Common myeloid progenitor, CD34-positive (primary cell): ENCODE data around the gene SNIP1. TPM values are rescaled to one million over a fixed set of nuclear protein-coding genes. Genes with fewer than 3 reads are reported as not detected.
A peak's percentile ranks its signal among the peaks of the same experiment; 100 is the strongest.

Experiments used
- CTCF ChIA-PET: fragments of 350-600 bp; sonication (Branson Sonifier 250); formaldehyde crosslinking; loops from one replicate; lab custom pipeline; 2021; ENCODE audit warnings: antibody characterized with exemption; lab: Charles Lee
- POLR2A ChIA-PET: fragments of 350-600 bp; sonication (Branson Sonifier 250); formaldehyde crosslinking; loops from one replicate; lab custom pipeline; 2021; ENCODE audit warnings: antibody characterized with exemption; lab: Charles Lee
- DNase-seq, 3 donors: peaks; one replicate each; pipeline versions ENCODE4 v3.0.0 to v3.0.0-alpha.2; 2013
- H3K27ac ChIP-seq, 2 experiments: 1 replicate in 1 of 2; 2 replicates in 1 of 2; pipeline ENCODE4 v1.7.0; 2013; ENCODE audit warnings: inconsistent platforms in 2 of 2, low read length in 2 of 2, mild to moderate bottlenecking in 2 of 2, low read depth in 1 of 2, moderate library complexity in 1 of 2; ENCODE audit not compliant: severe bottlenecking in 2 of 2, insufficient read depth in 1 of 2, poor library complexity in 1 of 2
- H3K27me3 ChIP-seq, 5 experiments: replicated peaks in 2 of 5; 1 replicate in 3 of 5; 2 replicates in 2 of 5; pipeline versions ENCODE4 v1.6.1 to v1.7.0; 2013; ENCODE audit warnings: low read length in 4 of 5, mild to moderate bottlenecking in 2 of 5, moderate library complexity in 2 of 5, inconsistent platforms in 1 of 5; ENCODE audit not compliant: insufficient read depth in 5 of 5, control insufficient read depth in 4 of 5
- H3K36me3 ChIP-seq, 4 experiments: 1 replicate in 2 of 4; 2 replicates in 2 of 4; pipeline versions ENCODE4 v1.6.1 to v1.7.0; 2013; ENCODE audit warnings: low read length in 3 of 4, control low read depth in 1 of 4, mild to moderate bottlenecking in 1 of 4; ENCODE audit not compliant: control insufficient read depth in 4 of 4, insufficient read depth in 4 of 4
- H3K4me1 ChIP-seq, 4 experiments: 1 replicate in 3 of 4; 2 replicates in 1 of 4; pipeline versions ENCODE4 v1.6.1 to v1.7.1; 2013; ENCODE audit warnings: low read length in 3 of 4, mild to moderate bottlenecking in 3 of 4, control low read depth in 1 of 4, inconsistent platforms in 1 of 4, moderate library complexity in 1 of 4; ENCODE audit not compliant: control insufficient read depth in 4 of 4, insufficient read depth in 4 of 4; ENCODE audit errors: control extremely low read depth in 1 of 4
- H3K4me3 ChIP-seq, 7 experiments: 1 replicate in 4 of 7; 2 replicates in 3 of 7; pipeline versions ENCODE4 v1.5.1 to v1.7.0; 2013; ENCODE audit warnings: mild to moderate bottlenecking in 7 of 7, low read length in 6 of 7, moderate library complexity in 6 of 7, inconsistent platforms in 2 of 7, low read depth in 2 of 7, control low read depth in 1 of 7; ENCODE audit not compliant: insufficient read depth in 4 of 7, control insufficient read depth in 1 of 7; ENCODE audit errors: extremely low read depth in 1 of 7
- H3K9me3 ChIP-seq, 5 experiments: 1 replicate in 4 of 5; 2 replicates in 1 of 5; pipeline versions ENCODE4 v1.6.1 to v1.7.1; 2013; ENCODE audit warnings: low read length in 4 of 5, mild to moderate bottlenecking in 2 of 5, inconsistent platforms in 1 of 5, low read depth in 1 of 5, moderate library complexity in 1 of 5; ENCODE audit not compliant: control insufficient read depth in 4 of 5, insufficient read depth in 2 of 5; ENCODE audit errors: control extremely low read depth in 1 of 5
- WGBS: methylation state at CpG from one replicate; pipeline ENCODE4 v1.1.5; 2013; ENCODE audit not compliant: insufficient coverage; 5-methylcytosine and 5-hydroxymethylcytosine counted together
- polyA plus RNA-seq: library from polyadenylated mRNA; unstranded; fragments of 120-200 nt; gene quantifications from one replicate; pipeline ENCODE4 v1.2.1, GENCODE V29; 2013

Gene SNIP1, protein sequence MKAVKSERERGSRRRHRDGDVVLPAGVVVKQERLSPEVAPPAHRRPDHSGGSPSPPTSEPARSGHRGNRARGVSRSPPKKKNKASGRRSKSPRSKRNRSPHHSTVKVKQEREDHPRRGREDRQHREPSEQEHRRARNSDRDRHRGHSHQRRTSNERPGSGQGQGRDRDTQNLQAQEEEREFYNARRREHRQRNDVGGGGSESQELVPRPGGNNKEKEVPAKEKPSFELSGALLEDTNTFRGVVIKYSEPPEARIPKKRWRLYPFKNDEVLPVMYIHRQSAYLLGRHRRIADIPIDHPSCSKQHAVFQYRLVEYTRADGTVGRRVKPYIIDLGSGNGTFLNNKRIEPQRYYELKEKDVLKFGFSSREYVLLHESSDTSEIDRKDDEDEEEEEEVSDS
- polyA plus RNA-seq = 5.6 TPM

GRCh38 chr1:37553927-37554808 lies at the start of gene SNIP1:
SNIP1 (minus strand) TSS chr1:37554293; CDS start chr1:37554229, 64 bp downstream.
- POLR2A ChIA-PET = interaction anchor here (1.4 kb wide), 1 partner anchor 67 kb away, joined by 3 read pairs; no protein-coding TSS in a partner anchor
- Histone ChIP-seq H3K36me3 (peaks cover 0 to 19% (median 8%) of the 10 kb centered on the region in 4 experiments), H3K27me3 (peaks cover 0 to 6% (median 0%) of the 10 kb centered on the region in 5 experiments), H3K9me3 (no peaks in the 10 kb centered on the region), H3K27ac (peak within 1 kb of the TSS; percentile 78 to 92), H3K4me3 (peak within 1 kb of the TSS; percentile 89 to 99 (median 98)), H3K4me1 (peaks cover 3 to 24% (median 15%) of the 10 kb centered on the region in 4 experiments)
- 11% methylated on average over 52 of the region's 54 CpGs for WGBS
- peak; percentile 89 to 91 (median 90) for DNase-seq
- CTCF ChIA-PET = no interaction called here

- H3K4me1 ChIP-seq = peaks cover 0 to 2% (median 0%) of the 10 kb centered on the region in 4 experiments
- peaks cover 0 to 9% (median 0%) of the 10 kb centered on the region in 5 experiments for H3K27me3 ChIP-seq
- no peak overlapping the region for H3K4me3 ChIP-seq
- no peaks in the 10 kb centered on the region for H3K9me3 ChIP-seq
- DNase-seq = peak; percentile 40 to 61 (median 48)
- H3K36me3 ChIP-seq = no peaks in the 10 kb centered on the region
- POLR2A ChIA-PET = interaction anchor here (0.7 kb wide), 1 partner anchor 83 kb away, joined by 3 read pairs; no protein-coding TSS in a partner anchor
- no peak overlapping the region for H3K27ac ChIP-seq
- CTCF ChIA-PET = interaction anchor here (0.6 to 12.9 kb wide), 19 partner anchors 9 to 1558 kb away, joined by 3 to 187 read pairs (median 4); no protein-coding TSS in a partner anchor
- 31% methylated on average over 6 of the region's 8 CpGs for WGBS
Observed at GRCh38 chr1:37602750-37603694, 48.9 kb upstream of the SNIP1 start.

DNA sequence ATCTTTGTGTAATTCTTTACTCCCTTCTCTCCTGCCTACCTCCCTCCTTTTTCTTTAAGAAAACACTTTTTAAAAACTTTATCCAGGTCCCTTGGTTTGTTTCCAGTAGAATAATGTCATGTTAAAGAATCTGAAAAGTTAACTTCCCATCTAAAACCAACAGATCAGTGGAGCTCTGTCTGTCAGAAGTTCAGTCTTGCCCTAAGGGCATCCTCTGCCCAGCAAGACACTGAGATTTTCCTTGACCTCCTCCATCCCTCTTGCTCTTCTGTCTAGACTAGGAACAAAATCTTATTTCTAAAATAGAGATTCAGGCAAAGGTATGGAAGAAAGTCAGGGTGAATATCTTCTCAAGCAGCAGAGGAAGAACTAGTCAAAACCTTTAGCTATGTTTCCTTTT lies 47.3 kb upstream of the SNIP1 start:
- peaks cover 0 to 2% (median under 1%) of the 10 kb centered on the region in 4 experiments for H3K4me1 ChIP-seq
- POLR2A ChIA-PET = no interaction called here
- no peak for DNase-seq
- peaks cover 0 to 11% (median 0%) of the 10 kb centered on the region in 5 experiments for H3K27me3 ChIP-seq
- no peaks in the 10 kb centered on the region for H3K9me3 ChIP-seq
- no peaks in the 10 kb centered on the region for H3K36me3 ChIP-seq
- CTCF ChIA-PET = interaction anchor here (0.6 to 12.9 kb wide), 4 partner anchors 65 to 1951 kb away, joined by 3 to 187 read pairs (median 5); no protein-coding TSS in a partner anchor
- no peak overlapping the region for H3K27ac ChIP-seq
- no peak overlapping the region for H3K4me3 ChIP-seq

GRCh38 chr1:37599940-37600339 lies 45.8 kb upstream of the SNIP1 start:
- WGBS = 85% methylated on average over 4 of the region's 5 CpGs
- Histone ChIP-seq H3K27ac (no peak overlapping the region), H3K27me3 (peaks cover 0 to 11% (median 0%) of the 10 kb centered on the region in 5 experiments), H3K4me1 (peaks cover 0 to 11% (median 9%) of the 10 kb centered on the region in 4 experiments), H3K36me3 (no peaks in the 10 kb centered on the region), H3K9me3 (no peaks in the 10 kb centered on the region), H3K4me3 (no peak overlapping the region)
- CTCF ChIA-PET = interaction anchor here (1.0 to 12.9 kb wide), 4 partner anchors 17 to 144 kb away, joined by 3 to 187 read pairs (median 3); no protein-coding TSS in a partner anchor
- POLR2A ChIA-PET = no interaction called here
- DNase-seq = no peak

GRCh38 chr1:37596182-37596667 lies 42.1 kb upstream of the SNIP1 start:
- H3K27me3 ChIP-seq = peaks cover 0 to 9% (median 0%) of the 10 kb centered on the region in 5 experiments
- ChIA-PET CTCF (interaction anchor here (1.0 to 1.6 kb wide), 3 partner anchors 86 to 142 kb away, joined by 3 to 4 read pairs (median 3); no protein-coding TSS in a partner anchor), POLR2A (no interaction called here)
- peaks cover 0 to 22% (median 20%) of the 10 kb centered on the region in 4 experiments for H3K4me1 ChIP-seq
- H3K27ac ChIP-seq = peak overlapping the region; percentile 80 to 93
- H3K9me3 ChIP-seq = no peaks in the 10 kb centered on the region
- WGBS = no CpG with 5 or more reads among the region's 3 CpGs
- DNase-seq = no peak
- H3K36me3 ChIP-seq = peaks cover 8 to 22% (median 16%) of the 10 kb centered on the region in 4 experiments
- H3K4me3 ChIP-seq = peak overlapping the region in 6 of 7 experiments; percentile 79 to 96 (median 94)
